ENCODE results near the gene CHCHD3.

Gene CHCHD3

DNA sequence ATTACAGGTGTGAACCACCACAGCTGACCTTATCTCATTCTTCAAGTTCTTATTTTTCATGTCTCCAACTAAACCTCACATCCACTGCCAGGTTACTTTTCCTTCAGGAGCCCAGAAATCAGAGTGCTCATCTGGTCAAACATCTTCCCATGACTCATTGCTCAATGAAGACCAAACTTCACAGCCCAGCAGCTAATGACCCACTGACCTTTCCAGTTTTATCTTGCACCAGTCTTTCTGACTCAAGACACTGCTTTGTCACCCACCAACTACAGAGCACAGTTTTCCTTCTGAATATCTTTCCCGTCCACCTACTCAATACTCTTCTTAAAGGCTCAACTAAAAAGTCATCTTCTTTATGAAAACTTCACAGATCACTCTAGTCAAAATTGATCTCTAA, 245.1 kb downstream of the CHCHD3 start:
- Histone ChIP-seq H3K9me3 (ENCODE audit: insufficient read depth, low read depth, low read length) (no peaks in the 10 kb centered on the region), H3K27ac (ENCODE audit: low read depth, low read length) (no peak overlapping the region), H3K36me3 (ENCODE audit: insufficient read depth, low read length) (0 out of 2 replicates have a peak, but pooled peaks cover 2% of the 10 kb centered on the region), H3K27me3 (ENCODE audit: insufficient read depth, low read length) (no peaks in the 10 kb centered on the region), H3K9ac (ENCODE audit: low read depth, low read length) (no peak overlapping the region), H3K4me1 (ENCODE audit: insufficient read depth, low read length) (peaks cover 6% of the 10 kb centered on the region; the same call in 1 of the 2 replicates), H3K4me3 (ENCODE audit: low read length) (no peak overlapping the region)
- 93% methylated on average over 1 of the region's 1 CpG for WGBS

DNA sequence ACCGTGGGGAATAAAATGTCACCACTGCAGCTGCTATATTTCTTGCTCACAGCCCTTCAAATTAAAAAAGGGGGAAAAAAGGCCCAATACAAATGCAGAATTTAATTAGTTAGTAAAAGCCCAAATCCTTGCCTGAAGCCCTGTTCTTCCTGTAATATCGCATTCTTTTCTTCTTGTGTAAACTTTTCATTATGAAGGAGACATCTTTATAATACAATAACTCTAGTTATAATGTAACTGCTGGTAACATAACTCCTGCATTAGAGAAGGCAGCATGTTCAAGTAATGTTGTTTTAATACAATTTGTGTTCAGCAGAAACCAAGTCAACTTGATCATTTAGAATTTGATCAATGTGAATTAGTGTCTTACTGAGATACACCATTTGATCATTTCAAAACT, 250.9 kb downstream of the CHCHD3 start:
- WGBS: 100% methylated on average over 1 of the region's 2 CpGs
- H3K9ac ChIP-seq (ENCODE audit: low read depth, low read length): no peak overlapping the region
- no peak overlapping the region for H3K27ac ChIP-seq (ENCODE audit: low read depth, low read length)
- H3K36me3 ChIP-seq (ENCODE audit: insufficient read depth, low read length): no peaks in the 10 kb centered on the region
- H3K9me3 ChIP-seq (ENCODE audit: insufficient read depth, low read depth, low read length): no peaks in the 10 kb centered on the region
- H3K27me3 ChIP-seq (ENCODE audit: insufficient read depth, low read length): no peaks in the 10 kb centered on the region
- no peak overlapping the region for H3K4me3 ChIP-seq (ENCODE audit: low read length)
- no peaks in the 10 kb centered on the region; the same call in 1 of the 2 replicates for H3K4me1 ChIP-seq (ENCODE audit: insufficient read depth, low read length)

DNA sequence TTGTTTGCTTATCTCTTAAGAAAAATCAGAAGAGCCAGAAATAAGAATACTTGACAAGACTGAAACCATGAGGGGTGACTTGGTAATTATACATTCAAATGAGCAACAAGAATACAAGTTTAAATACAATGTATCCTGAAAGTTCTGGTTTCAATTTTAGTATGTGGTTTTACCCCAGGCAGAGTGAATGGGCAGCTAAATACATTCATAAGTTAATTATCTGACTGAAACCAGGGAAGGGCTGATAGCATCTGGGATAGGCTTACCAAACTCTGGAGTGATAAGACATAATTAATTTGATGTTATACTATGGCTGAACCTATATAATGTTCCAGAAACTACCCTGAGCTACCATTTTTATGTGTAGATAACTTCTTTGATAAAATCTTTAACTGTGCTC, 253.4 kb downstream of the CHCHD3 start:
- Histone ChIP-seq H3K4me1 (ENCODE audit: insufficient read depth, low read length) (no peaks in the 10 kb centered on the region; the same call in 1 of the 2 replicates), H3K4me3 (ENCODE audit: low read length) (no peak overlapping the region), H3K27me3 (ENCODE audit: insufficient read depth, low read length) (no peaks in the 10 kb centered on the region), H3K9ac (ENCODE audit: low read depth, low read length) (no peak overlapping the region), H3K36me3 (ENCODE audit: insufficient read depth, low read length) (no peaks in the 10 kb centered on the region), H3K27ac (ENCODE audit: low read depth, low read length) (no peak overlapping the region), H3K9me3 (ENCODE audit: insufficient read depth, low read depth, low read length) (no peaks in the 10 kb centered on the region)

DNA sequence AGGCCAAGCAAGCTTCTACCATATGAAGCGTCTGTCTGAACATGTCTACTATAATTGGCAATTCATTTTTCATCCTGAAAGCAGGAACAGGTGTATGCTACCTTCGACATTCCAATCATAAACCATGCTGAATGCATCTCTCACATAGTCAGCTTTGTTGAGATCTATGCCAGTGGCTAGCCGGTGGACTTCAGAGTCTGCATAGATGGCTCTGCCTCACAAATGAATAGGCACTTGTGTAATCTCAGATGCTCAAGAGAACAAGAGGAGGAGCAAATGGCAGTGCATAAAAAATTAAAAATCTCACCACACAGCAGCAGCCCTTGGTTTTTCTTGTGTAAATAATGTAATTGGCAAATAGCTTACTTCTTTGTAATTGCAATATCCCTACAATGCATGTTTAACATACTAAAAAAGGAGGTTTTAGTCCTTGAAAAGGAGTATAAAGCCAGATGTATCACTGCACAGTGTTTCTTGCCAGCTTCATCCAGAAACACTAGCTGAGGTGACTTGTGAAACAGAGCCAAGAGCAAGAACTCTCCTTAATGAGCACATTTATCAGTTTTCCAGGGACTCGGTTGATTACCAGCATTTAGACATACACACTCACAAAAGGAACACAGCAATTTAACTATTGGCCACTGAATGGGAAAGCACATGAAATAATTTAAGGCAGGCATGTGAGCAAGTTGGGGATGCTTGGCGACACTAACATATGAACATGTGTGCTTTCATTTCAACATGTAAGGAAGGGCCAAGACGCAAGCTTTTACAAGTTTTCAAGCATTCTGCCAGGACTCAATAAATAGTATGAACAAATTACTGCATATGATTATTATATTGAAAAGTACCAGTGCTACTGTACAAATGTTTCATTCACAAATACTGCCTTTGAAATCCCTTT, 255.7 kb downstream of the CHCHD3 start:
- H3K4me3 ChIP-seq (ENCODE audit: low read length): no peak overlapping the region
- H3K9me3 ChIP-seq (ENCODE audit: insufficient read depth, low read depth, low read length): no peaks in the 10 kb centered on the region
- H3K27ac ChIP-seq (ENCODE audit: low read depth, low read length): no peak overlapping the region
- H3K4me1 ChIP-seq (ENCODE audit: insufficient read depth, low read length): no peaks in the 10 kb centered on the region; the same call in 1 of the 2 replicates
- H3K27me3 ChIP-seq (ENCODE audit: insufficient read depth, low read length): no peaks in the 10 kb centered on the region
- H3K36me3 ChIP-seq (ENCODE audit: insufficient read depth, low read length): no peaks in the 10 kb centered on the region
- WGBS: 96% methylated on average over 6 of the region's 6 CpGs
- H3K9ac ChIP-seq (ENCODE audit: low read depth, low read length): no peak overlapping the region

DNA sequence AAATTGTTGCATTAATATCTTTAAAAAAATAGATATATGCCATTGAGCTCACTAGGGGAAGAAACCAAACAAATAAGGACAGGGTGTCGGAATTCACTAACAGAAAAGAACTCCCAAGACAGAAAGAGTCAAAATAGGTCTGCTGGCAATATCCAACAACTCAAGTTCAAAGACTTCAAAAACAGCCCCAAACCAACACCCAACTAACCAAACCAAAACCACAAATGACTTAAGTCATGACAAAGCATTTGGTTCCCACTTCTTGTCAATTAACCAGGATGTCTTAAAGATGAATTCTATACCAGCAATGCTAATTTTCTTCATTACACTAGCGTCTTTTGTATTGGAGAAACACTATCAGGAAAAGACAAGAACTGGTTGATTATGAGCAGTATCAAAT, 256.7 kb downstream of the CHCHD3 start:
- 98% methylated on average over 2 of the region's 2 CpGs for WGBS
- Histone ChIP-seq H3K27me3 (ENCODE audit: insufficient read depth, low read length) (no peaks in the 10 kb centered on the region), H3K9ac (ENCODE audit: low read depth, low read length) (no peak overlapping the region), H3K9me3 (ENCODE audit: insufficient read depth, low read depth, low read length) (no peaks in the 10 kb centered on the region), H3K36me3 (ENCODE audit: insufficient read depth, low read length) (no peaks in the 10 kb centered on the region), H3K4me1 (ENCODE audit: insufficient read depth, low read length) (no peaks in the 10 kb centered on the region; the same call in 1 of the 2 replicates), H3K4me3 (ENCODE audit: low read length) (no peak overlapping the region), H3K27ac (ENCODE audit: low read depth, low read length) (no peak overlapping the region)

DNA sequence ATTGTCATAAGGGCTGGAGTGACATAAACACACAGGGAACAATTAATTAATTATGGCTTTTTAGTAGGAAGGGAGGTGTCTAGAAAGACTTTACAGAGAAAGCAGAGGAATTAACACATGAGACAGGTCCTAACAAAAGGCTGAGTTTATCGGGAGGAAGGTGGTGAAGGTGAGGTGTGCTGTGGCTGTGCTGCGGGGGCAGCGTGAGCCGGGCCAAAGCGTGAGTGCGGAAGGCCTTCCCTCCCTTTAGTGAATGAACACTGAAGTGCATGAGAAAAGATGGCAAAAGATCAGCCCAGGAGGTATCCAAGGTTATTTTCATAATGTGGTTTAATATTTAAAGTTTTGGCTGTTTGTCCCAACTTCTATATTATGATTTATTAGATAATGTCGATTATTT, 262.2 kb downstream of the CHCHD3 start:
- H3K4me1 ChIP-seq (ENCODE audit: insufficient read depth, low read length): peaks cover 15% of the 10 kb centered on the region; the same call in 1 of the 2 replicates
- no peak overlapping the region for H3K27ac ChIP-seq (ENCODE audit: low read depth, low read length)
- no peaks in the 10 kb centered on the region for H3K36me3 ChIP-seq (ENCODE audit: insufficient read depth, low read length)
- H3K4me3 ChIP-seq (ENCODE audit: low read length): no peak overlapping the region
- H3K9ac ChIP-seq (ENCODE audit: low read depth, low read length): no peak overlapping the region
- 93% methylated on average over 7 of the region's 7 CpGs for WGBS
- H3K27me3 ChIP-seq (ENCODE audit: insufficient read depth, low read length): no peaks in the 10 kb centered on the region
- H3K9me3 ChIP-seq (ENCODE audit: insufficient read depth, low read depth, low read length): no peaks in the 10 kb centered on the region

DNA sequence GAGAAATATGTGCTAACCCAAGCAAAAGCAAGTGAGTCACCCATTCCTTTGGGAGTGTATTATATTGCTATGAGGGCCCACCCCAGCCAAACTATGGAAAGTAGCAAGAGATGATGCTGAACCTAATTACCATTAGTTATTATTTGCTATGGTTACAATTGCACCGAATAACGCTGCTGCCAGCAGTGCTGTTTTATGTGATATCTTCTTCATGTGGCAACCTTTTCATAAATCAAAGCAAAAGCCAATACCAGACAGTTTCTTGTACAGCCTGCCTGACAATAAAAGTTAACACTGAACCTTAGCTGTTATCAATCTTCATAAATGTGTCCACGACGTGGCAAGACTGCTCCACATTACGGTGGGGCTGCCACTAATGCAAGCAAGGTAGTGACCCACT, 263.9 kb downstream of the CHCHD3 start:
- peaks cover 15% of the 10 kb centered on the region; the same call in 1 of the 2 replicates for H3K4me1 ChIP-seq (ENCODE audit: insufficient read depth, low read length)
- 96% methylated on average over 5 of the region's 5 CpGs for WGBS
- no peak overlapping the region for H3K27ac ChIP-seq (ENCODE audit: low read depth, low read length)
- no peaks in the 10 kb centered on the region for H3K9me3 ChIP-seq (ENCODE audit: insufficient read depth, low read depth, low read length)
- H3K36me3 ChIP-seq (ENCODE audit: insufficient read depth, low read length): no peaks in the 10 kb centered on the region
- no peak overlapping the region for H3K4me3 ChIP-seq (ENCODE audit: low read length)
- H3K9ac ChIP-seq (ENCODE audit: low read depth, low read length): no peak overlapping the region
- H3K27me3 ChIP-seq (ENCODE audit: insufficient read depth, low read length): no peaks in the 10 kb centered on the region

DNA sequence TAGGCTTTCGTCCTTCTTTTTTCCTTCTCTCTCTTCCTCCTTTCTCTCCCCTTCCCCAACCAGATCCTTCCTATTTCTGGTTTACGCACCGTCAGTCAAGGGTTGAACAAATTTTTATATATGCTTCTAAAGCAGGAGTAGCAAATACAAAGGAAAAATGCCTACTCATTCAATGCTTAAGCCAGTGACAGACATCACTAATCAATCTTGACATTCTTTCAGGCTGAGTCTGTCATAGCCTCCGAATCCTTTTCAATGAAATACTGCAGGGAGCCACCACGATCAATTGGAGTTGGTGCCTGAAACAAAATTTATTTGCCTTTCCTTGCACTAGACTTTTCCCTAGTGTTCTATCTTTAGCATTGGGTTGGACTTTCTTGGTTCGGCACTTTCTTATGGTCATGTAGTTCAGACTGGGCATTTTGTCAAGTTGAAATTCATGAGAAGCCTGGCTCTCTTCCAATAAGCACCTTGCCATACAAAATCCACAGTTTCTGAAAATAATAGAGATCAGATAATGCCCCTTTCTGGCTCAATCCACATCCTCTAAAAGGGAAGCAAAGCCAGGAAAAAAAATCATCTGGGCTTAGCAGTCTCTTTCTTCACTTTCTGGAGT, 266.1 kb downstream of the CHCHD3 start:
- no peaks in the 10 kb centered on the region for H3K9me3 ChIP-seq (ENCODE audit: insufficient read depth, low read depth, low read length)
- 83% methylated on average over 5 of the region's 6 CpGs for WGBS
- H3K27me3 ChIP-seq (ENCODE audit: insufficient read depth, low read length): no peaks in the 10 kb centered on the region
- H3K4me1 ChIP-seq (ENCODE audit: insufficient read depth, low read length): peaks cover 15% of the 10 kb centered on the region; the same call in 1 of the 2 replicates
- H3K36me3 ChIP-seq (ENCODE audit: insufficient read depth, low read length): no peaks in the 10 kb centered on the region
- peak overlapping the region; percentile 23; the same call in 1 of the 2 replicates for H3K9ac ChIP-seq (ENCODE audit: low read depth, low read length)
- H3K4me3 ChIP-seq (ENCODE audit: low read length): no peak overlapping the region
- peak overlapping the region; percentile 46; the same call in 1 of the 2 replicates for H3K27ac ChIP-seq (ENCODE audit: low read depth, low read length)

DNA sequence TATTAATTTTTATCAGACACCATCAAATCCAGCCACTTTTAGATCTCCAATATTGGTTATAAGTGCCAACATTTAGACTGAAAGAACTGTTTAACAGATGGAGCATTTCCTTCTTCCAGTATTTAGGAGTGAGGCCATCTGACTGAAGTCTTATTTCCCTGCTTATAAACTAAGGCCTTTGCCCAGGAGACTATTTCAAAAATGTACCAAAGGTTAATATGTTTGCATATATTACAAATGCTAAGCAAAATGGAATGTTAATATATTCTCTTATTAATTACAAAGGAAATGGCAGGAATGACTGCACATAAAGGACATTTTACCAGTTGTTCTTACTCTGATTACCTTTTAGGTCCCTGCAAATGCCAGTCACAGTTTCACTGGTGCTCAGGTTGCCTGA, 266.8 kb downstream of the CHCHD3 start:
- Histone ChIP-seq H3K9ac (ENCODE audit: low read depth, low read length) (peak overlapping the region; percentile 23; the same call in 1 of the 2 replicates), H3K27me3 (ENCODE audit: insufficient read depth, low read length) (no peaks in the 10 kb centered on the region), H3K36me3 (ENCODE audit: insufficient read depth, low read length) (no peaks in the 10 kb centered on the region), H3K9me3 (ENCODE audit: insufficient read depth, low read depth, low read length) (no peaks in the 10 kb centered on the region), H3K4me3 (ENCODE audit: low read length) (no peak overlapping the region), H3K4me1 (ENCODE audit: insufficient read depth, low read length) (peaks cover 14% of the 10 kb centered on the region; the same call in 1 of the 2 replicates), H3K27ac (ENCODE audit: low read depth, low read length) (peak overlapping the region; percentile 46; the same call in 1 of the 2 replicates)

DNA sequence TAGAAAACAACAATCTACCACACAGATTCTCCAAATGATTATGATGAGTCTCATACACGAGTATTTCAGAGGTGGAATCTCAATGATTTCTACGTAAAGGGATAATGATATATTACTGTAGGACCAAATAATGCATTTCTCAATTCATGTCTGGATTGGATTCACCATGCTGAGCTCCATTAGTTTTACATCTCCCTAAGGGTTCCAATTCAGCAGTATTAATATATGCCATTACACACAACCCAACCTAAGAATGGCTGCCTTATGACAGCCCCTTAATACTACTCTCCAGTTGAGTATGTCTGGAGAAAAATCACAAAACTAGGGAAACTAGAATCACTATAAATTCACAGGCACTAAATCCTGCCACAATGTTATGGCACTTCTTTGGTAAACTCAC, 271.3 kb downstream of the CHCHD3 start:
- Histone ChIP-seq H3K27me3 (ENCODE audit: insufficient read depth, low read length) (no peaks in the 10 kb centered on the region), H3K9ac (ENCODE audit: low read depth, low read length) (no peak overlapping the region), H3K9me3 (ENCODE audit: insufficient read depth, low read depth, low read length) (no peaks in the 10 kb centered on the region), H3K4me1 (ENCODE audit: insufficient read depth, low read length) (peaks cover 1% of the 10 kb centered on the region; the same call in 1 of the 2 replicates), H3K4me3 (ENCODE audit: low read length) (no peak overlapping the region), H3K27ac (ENCODE audit: low read depth, low read length) (no peak overlapping the region), H3K36me3 (ENCODE audit: insufficient read depth, low read length) (no peaks in the 10 kb centered on the region)
- WGBS: 88% methylated on average over 2 of the region's 2 CpGs

DNA sequence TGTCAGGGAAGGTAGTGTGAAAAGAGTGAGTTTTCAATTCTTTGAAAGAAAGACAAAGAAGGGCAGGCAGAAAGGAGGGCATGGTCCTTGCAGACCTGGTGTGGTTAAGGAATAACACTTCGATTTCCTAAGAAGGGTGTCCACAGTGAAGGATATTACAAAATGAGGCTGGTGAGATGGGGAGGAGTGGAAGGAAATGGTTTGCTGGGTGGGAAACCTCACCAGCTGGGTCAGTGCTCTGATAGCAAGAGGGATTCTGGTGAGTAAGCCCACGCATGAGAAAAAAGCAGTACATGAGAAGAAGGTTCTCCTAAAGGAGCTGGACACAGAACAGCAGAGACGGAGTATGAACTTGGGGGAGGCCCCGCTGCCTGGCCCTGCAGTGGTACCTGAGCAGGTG, 275.1 kb downstream of the CHCHD3 start:
- Histone ChIP-seq H3K27me3 (ENCODE audit: insufficient read depth, low read length) (no peaks in the 10 kb centered on the region), H3K4me3 (ENCODE audit: low read length) (no peak overlapping the region), H3K27ac (ENCODE audit: low read depth, low read length) (no peak overlapping the region), H3K9me3 (ENCODE audit: insufficient read depth, low read depth, low read length) (no peaks in the 10 kb centered on the region), H3K9ac (ENCODE audit: low read depth, low read length) (no peak overlapping the region), H3K36me3 (ENCODE audit: insufficient read depth, low read length) (no peaks in the 10 kb centered on the region), H3K4me1 (ENCODE audit: insufficient read depth, low read length) (no peaks in the 10 kb centered on the region)
- WGBS: 91% methylated on average over 4 of the region's 4 CpGs
